GM19238 (cell line): ENCODE data around the gene DOCK10.

ENCODE experiments used
- DNase-seq: peaks from one replicate; pipeline ENCODE4 v3.0.0; 2011; ENCODE audit warnings: low spot score; ENCODE audit not compliant: insufficient read length

Gene DOCK10

DNA sequence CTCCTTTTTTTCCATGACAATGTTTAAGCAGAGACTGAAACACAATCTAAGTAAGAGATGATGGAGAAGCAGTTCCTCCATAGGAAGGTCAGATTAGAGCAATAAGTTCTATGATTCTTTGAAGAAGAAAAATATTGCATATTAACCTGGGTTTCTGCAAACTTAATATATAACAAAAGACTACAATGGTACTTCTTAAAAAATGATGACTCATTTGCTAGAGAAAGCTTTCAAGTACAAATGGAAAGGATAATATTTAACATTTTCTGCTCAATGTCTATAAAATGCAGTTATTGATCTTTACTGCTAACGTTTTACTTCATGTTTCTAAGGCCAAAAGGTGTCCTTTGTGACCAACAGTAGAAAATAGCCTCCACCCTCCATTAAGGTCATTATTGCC lies 158.6 kb downstream of the DOCK10 start:
- DNase-seq: no peak

DNA sequence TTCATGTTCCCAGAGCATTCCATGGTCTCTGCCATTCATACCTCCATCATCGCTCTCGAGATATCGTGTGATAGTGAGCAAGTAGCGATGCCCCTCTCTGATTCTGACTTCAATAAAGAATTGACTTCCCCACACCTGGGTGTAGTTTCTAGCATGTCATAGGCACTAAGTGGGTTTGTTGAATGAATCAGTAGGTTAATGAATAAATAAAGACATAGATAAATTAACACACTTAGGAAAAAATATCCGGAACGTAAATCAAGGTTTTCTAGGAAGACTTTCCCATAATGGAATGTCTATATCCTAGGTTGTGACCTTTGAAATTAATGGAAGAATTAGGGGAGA lies 159.1 kb downstream of the DOCK10 start:
- no peak for DNase-seq

DNA sequence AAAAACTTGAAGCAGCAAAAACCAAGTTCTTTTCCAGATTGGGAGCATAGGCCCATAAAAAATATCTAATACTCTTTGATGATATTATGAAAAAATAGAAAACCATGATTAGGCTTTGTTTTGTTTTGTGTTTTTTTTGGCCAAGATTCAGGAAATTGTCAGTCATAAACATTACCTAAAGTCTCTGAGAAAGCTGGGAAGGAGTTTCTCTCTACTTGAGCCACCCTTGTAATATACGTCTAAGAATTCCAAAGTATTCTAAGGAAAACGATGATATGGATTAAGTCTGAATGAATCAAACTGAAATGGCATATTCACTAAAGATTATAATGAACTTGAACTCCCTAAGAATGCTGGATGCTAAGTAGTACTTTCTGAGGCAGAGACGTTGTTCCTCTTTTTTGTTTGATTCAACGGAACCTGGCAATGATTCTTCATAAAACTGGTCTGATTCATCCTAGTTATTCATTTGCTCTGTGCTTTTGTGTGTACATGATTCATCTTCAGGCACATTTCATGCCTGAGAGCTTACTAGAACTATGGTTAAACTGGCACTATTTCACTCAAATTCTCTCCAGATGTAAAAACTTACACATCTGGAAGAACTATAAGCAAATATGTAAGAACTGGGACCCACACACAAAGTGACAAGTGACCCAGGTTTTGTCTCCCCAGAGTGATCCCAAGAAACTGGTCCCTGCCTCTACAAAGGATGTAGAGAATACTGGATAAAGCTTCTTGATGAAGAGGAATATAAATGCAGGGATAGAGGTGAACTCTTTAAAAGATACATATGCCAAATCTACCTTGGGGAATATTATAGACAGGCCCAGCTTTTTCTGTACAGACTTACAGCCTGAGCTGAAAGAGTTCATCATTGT lies 159.7 kb downstream of the DOCK10 start:
- no peak for DNase-seq

DNA sequence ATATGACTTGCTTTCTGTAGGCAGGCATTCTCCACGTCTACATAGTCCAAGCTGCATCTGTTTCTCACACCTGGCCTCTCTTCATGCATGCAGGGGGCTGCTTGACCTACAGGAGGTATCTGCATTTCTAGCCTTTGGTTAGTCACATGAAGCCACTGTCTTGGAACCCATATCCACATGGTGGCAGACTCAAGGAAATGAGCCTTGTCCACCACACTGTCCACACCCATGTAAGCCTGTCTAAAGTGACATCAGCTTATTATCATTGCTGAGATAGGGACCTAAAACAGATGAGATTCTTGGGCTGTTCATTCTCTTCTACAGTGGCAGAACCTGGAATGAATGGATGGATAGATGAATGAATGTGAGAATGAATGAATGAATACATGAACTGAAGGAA lies 160.4 kb downstream of the DOCK10 start:
- DNase-seq: no peak

DNA sequence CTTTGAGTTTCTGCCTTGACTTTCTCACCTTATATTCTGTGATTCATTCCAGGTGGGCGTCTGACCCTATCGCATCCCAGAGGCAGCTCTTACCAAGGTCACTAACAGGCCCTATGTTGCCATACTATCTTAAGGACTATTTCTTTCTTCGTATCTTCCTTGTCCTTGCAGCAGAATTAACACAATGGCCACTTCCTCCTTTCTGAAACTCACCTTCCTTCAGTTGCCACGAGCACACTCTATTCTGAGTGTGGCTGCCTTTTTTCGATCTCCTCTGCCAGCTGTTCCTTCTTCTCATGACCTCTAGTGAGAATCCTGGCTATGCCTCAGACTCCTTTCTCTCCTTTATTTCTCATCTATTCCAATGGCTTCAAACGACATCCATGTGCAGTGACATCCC lies 165.7 kb downstream of the DOCK10 start:
- no peak for DNase-seq

DNA sequence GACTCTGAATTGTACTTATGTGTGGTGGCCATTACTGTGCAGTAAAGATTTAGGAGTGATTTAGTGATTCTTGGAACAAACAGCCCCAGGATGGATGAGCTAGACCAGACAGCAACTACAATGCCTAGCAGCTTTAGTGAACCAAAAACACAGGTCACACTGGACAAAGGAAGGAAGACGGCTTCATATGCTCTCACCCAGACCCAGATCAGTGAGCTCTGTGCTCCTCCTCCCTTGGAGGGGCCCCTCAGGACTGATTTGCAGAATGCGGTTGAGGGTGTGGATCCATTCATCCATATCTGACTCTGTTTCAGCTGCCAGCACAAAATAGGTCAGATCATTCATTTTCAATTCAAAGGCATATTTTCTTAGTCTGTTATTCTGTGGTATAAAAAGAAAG lies 166.4 kb downstream of the DOCK10 start:
- no peak for DNase-seq

DNA sequence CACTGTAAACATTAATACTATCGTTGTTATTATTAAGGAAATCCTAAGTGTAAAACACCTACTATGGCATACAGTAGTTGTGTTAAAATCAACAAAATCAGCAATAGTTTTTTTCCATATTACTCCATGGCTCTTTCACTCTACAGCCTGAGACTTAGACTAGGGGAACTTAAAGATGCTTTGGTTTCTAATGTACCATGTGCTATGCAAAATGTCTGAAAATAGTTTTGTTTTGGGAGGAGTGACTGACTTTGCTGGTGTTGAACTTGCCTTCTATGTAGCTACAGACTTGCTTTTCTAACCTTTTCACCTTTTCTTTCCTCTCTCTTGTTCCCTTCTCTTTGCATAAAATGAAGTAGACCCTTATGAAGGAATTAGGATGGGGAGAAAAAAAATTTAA lies 167.1 kb downstream of the DOCK10 start:
- DNase-seq: no peak

DNA sequence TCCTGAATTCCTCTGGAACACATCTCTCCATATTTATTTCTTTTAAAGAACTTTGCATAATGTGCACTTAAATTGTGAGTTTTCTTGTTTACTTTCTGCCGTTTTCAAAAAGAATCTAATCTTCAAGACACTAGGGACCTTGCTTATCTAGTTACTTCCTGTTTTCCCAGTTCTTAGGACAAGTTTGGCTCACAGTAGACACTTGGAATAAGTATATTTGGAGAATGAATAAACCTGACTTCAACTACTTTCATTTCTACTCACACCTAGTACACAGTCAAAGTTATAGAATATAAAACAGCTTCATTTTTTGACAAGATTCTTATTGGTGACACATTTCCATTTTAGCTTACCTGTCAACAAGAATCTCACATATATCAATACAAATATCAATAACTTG lies 170.5 kb downstream of the DOCK10 start:
- DNase-seq: no peak

DNA sequence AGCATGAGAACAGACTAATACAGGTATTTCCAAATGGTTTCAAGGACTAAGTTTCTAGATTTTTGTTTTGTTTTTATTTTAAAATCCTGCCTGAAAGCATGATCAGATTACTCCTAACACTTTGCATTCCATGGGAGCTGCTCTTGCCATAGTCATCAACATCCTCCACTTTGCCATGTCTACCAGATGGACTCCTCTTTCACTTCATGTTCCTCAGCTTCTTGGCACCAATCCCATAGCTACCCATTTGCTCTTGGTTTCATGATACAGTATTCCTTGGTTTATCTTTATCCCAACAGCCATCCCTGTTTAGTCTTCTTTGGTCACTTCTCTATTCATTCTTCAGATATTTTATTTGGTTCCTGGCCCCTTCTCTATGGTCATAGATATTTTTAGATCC lies 171.9 kb downstream of the DOCK10 start:
- DNase-seq: no peak

DNA sequence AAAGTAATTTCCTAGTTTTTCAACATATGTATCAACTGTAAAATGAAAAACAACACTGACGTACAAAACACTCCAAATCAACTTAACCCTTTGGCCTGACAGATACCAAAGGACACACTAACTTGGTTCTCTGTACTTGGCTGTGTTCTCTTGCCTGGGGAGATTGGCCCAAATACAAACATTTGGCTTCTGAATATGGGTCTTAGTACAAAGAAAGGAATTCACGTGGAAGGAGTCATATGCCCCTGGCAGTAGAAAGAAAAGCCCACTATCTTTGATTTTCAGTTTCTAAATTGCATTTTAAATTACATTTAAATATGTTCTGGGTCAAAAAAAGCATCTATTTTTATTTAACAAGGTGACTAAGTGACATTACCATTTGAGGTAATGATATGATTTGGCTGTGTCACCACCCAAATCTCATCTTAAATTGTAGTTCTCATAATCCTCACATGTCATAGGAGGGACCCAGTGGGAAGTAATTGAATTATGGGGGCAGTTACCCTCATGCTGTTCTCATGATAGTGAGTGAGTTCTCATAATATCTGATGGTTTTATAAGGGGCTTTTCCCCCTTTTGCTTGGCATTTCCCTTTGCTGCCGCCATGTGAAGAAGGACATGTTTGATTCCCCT lies 172.6 kb downstream of the DOCK10 start:
- DNase-seq: no peak

DNA sequence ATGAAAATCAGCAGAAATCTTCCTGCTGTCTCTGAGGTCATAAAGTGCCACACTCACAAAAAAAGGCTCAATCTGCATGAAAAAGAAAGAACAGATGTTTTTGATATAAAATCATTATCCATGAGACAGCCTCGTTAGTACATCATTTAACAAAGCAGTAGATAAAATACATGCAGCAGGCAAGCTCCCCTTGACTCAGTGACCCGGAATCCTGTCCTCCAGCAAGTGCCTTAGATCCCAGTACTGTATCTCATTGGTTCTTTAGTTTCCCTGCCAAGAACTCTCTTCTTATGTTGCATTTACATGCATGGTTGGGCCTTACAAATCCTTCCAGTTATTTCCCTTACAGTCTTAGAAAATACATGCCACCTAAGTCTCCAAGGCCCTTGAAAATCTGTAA lies 177.3 kb downstream of the DOCK10 start:
- no peak for DNase-seq

DNA sequence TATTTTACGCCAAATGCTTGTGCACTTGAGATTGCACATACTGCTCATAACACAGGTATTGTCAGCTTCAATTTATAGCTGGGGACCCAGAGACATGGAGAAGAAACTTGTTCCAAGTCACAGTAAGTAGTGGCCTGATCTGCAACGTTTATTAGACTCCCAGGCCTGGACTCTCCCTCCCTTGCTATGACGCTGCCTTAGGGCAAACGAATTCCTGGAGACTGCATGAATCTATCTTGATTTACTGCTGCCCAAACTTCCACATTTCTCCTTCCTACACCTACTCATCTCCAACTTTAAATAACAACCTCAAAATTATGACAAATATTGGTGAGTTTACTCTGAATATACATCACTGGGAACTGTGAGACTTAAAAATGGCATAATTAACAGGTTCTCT lies 181.0 kb downstream of the DOCK10 start:
- DNase-seq: no peak

DNA sequence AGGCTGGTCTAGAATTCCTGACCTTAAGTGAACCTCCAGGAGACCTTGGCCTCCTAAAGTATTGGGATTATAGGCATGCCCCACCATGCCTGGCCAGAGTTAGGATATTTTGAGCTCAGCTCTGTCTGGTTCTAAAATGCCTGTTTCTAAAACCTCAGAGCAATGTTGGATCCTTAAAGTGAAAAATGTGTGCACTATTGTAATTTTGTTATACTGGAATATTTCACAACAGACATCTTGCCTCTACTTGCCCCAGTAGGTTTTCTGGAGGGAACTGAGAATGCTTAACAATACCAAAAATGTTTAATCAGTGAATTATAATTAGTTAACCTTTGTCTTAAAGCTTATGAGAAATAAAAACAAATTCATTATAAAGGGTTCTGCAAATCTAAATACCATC lies 181.5 kb downstream of the DOCK10 start:
- DNase-seq: no peak

DNA sequence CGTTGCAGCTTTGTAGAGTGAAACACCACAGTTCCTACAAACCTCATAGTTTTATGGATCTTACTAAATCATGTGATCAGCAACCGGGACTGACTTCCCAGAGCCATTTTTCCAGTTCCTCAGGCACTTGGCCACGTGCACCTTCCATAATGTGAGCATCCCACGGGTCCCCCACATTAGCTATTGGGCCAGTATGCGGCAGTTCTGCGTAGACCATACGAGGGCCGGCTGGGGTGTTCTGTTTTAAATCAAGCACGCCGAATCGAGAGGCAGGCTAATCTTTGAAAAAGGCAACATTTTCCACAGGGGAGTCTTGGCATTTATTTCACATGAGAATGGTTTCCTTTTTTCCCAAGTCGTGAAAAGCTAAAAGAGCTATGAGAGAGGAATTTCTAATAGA lies 190.5 kb downstream of the DOCK10 start:
- no peak for DNase-seq

DNA sequence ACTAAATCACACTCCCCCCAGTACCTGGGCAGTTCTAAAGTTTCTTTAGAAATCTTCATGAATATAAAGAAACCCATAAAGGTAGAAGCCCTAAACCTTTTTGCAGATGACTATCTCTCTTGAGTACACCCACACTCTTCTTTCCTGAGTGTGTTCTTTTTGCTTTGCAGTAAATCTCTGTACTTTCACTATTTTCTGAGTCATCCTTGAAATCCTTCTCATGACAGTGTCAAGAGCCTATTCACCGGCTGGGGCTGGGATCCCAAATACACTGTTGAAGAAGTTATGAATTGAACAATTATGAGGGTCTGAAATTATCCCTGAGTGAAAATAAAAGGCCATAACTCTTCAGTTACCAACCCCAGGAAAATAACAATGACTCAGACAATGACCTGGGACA lies 192.2 kb downstream of the DOCK10 start:
- no peak for DNase-seq

DNA sequence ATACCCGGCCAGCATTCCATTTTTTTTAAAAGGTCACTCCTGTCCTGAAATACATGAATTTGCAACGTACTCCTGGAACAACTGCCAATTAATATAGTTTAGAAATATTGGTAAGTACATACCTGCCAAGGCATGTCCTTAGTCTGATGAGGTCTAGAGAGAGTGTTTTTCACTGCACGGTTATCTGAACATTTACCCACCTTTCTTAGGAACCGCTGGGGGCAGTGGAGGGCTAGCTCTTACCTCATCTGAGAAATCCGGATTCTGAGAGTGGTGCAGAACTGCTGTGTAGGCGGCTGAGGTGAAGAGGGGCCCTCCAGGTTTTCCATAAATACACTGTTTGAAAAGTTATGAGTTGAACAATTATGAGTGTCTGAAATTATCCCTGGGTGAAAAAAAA lies 193.0 kb downstream of the DOCK10 start:
- no peak for DNase-seq

DNA sequence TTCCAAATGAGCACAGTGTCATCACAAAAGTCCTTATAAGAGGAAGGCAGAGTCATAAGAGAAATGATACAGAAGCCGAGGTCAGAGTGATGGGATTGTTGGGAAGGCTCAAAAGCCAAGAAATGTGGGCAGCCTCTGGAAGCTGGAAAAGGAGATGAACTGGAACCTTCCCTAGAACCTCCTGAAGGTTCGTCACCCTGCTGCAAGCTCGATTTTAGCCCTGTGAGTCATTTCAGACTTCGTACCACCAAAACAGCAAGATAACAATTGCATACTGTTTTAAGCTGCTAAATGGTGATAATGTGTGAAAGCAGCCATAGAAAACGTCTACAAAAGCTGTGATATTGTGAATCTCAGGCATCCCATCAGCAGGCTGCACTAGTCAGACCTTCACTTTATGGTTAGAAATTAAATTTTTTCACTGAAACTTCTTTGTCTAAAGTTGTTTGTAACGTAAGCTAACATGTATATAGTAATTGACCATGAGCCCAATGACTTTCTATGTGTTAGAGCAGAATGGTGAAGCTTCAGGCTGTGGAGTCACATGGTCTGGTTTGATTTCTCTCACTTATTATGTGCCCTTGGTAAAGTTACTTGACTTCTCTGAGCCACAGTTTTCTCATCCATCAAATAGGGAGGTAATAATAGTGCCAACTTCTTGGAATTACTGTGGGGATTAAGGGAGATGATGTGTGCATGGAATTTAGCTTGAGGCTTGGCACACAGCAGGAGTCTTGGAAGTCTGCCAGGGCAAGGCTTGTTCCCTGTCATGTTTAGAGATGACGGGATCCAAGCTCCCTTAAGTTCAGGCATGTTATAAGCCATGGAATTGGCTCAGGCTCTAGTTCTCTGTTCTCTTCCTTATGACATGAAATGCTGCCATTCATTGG lies 194.1 kb downstream of the DOCK10 start:
- no peak for DNase-seq

DNA sequence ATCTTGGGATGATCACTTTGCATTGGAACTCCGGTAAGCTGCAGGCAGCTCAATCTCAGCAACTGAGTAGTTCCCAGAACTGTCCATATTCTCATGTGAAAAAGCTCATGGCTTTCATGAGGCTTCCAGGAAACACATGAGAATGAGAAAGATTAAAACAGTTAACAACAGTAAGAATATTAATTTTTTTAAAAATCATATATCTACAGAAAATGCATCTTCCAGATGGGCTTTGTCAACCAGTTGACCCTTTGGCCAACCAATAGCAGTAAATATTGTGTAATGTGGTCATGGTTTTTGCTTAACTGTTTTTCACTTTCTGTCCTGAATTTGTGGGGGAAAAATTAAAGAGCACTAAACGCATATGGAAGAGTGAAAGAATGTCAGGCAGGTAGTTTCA lies 194.9 kb downstream of the DOCK10 start:
- no peak for DNase-seq

DNA sequence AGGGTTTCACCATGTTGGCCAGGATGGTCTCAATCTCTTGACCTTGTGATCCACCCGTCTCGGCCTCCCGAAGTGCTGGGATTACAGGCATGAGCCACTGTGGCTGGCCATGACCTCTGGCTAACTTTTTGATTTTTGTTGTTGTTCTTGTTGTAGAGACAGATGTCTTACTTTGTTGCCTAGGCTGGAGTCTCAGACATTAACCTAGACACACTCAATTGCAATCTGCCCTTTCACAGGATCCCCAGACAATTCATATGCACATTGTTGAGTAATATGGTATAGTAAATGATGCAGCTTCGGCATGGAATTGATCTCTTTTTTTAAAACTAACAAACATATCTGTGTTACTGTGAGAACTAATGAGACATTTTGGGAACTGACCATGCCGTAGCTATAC lies 195.6 kb downstream of the DOCK10 start:
- no peak for DNase-seq

DNA sequence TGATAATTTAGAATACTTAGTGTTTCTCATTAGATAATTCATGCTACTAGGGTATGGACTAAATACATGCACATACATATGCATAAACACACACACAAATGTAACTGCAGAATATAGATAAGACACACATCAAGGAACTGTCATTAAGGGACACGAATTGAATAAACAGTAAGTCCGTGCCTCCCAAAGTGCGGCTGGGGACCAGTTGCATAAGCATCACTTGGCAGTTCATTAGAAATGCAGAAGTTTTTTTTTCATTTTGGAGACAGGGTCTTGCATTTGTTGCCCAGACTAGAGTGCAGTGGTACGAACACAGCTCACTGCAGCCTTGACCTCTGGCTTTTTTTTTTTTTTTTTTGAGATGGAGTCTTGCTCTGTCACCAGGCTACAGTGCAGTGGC lies 196.1 kb downstream of the DOCK10 start:
- DNase-seq: no peak

DNA sequence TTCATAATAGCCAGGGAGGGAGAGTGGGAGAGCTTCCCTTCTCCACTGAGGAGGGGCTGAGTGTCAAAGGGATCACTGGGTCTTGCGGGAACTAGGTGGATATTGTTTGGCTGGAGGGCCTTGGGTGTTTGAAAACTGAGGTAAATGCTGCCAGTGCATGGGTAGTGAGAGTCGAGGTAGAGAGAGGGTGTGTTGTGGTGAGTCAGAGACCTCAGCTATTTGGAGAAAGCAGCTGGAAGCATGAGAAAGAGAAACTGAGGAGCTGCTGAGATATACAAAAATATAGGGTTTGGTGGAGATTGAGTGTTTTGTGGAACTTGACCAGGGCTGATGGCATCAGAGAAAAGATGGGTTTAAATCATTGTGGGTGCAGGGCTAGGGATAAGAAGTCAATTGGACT lies 199.1 kb downstream of the DOCK10 start:
- no peak for DNase-seq

DNA sequence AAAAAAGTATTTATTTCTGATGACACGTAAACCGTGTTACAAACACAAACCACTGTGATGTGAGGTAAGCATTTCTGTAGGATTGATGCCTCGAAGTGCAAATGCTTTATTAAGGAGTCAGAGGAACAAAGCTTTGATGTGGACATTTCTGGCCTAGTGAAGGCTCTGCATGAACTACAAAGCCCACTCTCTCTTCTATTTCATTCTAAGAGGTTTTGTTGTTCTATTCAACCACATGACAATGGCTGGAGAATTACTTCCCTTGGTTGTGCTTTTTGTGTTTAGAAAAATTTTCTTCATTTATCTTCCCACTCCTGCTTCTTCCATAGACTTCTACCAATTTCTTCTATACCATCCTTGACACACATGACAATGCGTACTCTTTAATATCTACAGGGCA lies 200.4 kb downstream of the DOCK10 start:
- DNase-seq: no peak
